ENCODE data around the gene VSIG10L2. TPM values are rescaled to one million over a fixed set of nuclear protein-coding genes. Genes with fewer than 3 reads are reported as not detected.

VSIG10L2 gene
- total RNA-seq, 6 donors from 2014 or later, result 0.13 TPM; not detected in 5

GRCh38 chr11:125998267-125998666, 52.4 kb downstream of the VSIG10L2 start:
- no peaks in the 10 kb centered on the region for H3K9me3 ChIP-seq
- no peaks in the 10 kb centered on the region for H3K4me1 ChIP-seq
- 92% methylated on average over 5 of the region's 5 CpGs for WGBS, 2 donors
- H3K27ac ChIP-seq, result no peak overlapping the region
- H3K27me3 ChIP-seq, result no peaks in the 10 kb centered on the region
- ATAC-seq (ENCODE audit: low FRiP score in 2 of 2), result no peak
- TF ChIP-seq POLR2A (IDR thresholded peaks at IDR 0.05) (no peak), EP300 (IDR thresholded peaks at IDR 0.05) (no peak), POLR2AphosphoS5 (IDR thresholded peaks at IDR 0.05) (no peak), CTCF (IDR thresholded peaks at IDR 0.05) (no peak)
- no peak for DNase-seq
- no peaks in the 10 kb centered on the region for H3K36me3 ChIP-seq
- H3K4me3 ChIP-seq, result no peak overlapping the region

- DNase-seq, result no peak
- Histone ChIP-seq H3K36me3 (no peaks in the 10 kb centered on the region), H3K4me3 (no peak overlapping the region), H3K27me3 (no peaks in the 10 kb centered on the region), H3K27ac (no peak overlapping the region), H3K4me1 (no peaks in the 10 kb centered on the region), H3K9me3 (no peaks in the 10 kb centered on the region)
- peak in 1 of 2 donors; percentile 66 for ATAC-seq (ENCODE audit: low FRiP score in 2 of 2)
- no peak for TF ChIP-seq EP300 (IDR thresholded peaks at IDR 0.05)
- TF ChIP-seq POLR2A (IDR thresholded peaks at IDR 0.05), result no peak
- no peak for TF ChIP-seq CTCF (IDR thresholded peaks at IDR 0.05)
- TF ChIP-seq POLR2AphosphoS5 (IDR thresholded peaks at IDR 0.05), result no peak
- 85 to 88% methylated on average over 6 of the region's 6 CpGs for WGBS, 2 donors
These were observed 53.5 kb downstream of the VSIG10L2 start for GRCh38 chr11:125999234-125999880.

- no peak for DNase-seq
- TF ChIP-seq POLR2A (IDR thresholded peaks at IDR 0.05) (no peak), POLR2AphosphoS5 (IDR thresholded peaks at IDR 0.05) (no peak), EP300 (IDR thresholded peaks at IDR 0.05) (no peak), CTCF (IDR thresholded peaks at IDR 0.05) (no peak)
- 78 to 87% methylated on average over 4 of the region's 4 CpGs for WGBS, 2 donors
- Histone ChIP-seq H3K4me3 (no peak overlapping the region), H3K36me3 (no peaks in the 10 kb centered on the region), H3K27me3 (no peaks in the 10 kb centered on the region), H3K4me1 (no peaks in the 10 kb centered on the region), H3K27ac (no peak overlapping the region), H3K9me3 (no peaks in the 10 kb centered on the region)
- no peak for ATAC-seq (ENCODE audit: low FRiP score in 2 of 2)
These were observed 56.3 kb downstream of the VSIG10L2 start for GRCh38 chr11:126002181-126002580.

Other genes with a start within 250 kb of the VSIG10L2 start
- not detected for gene PATE1, start 199.8 kb upstream of the VSIG10L2 start, total RNA-seq
- gene PATE2, start 167.2 kb upstream of the VSIG10L2 start, total RNA-seq, result not detected
- not detected for gene PATE3, start 157.9 kb upstream of the VSIG10L2 start, total RNA-seq
- gene PATE4, start 112.7 kb upstream of the VSIG10L2 start, total RNA-seq, result not detected
- gene HYLS1, start 58.4 kb upstream of the VSIG10L2 start, total RNA-seq, result 1 to 10 TPM in 5 of 6 donors, under 1 TPM in 1; 0.55 to 6.3 (median 3.8) TPM
- gene PUS3, start 42.8 kb upstream of the VSIG10L2 start, total RNA-seq, result 10 to 100 TPM in 3 of 6 donors, 1 to 10 TPM in 3; 2.6 to 22.5 (median 10.0) TPM
- gene DDX25, start 41.5 kb upstream of the VSIG10L2 start, total RNA-seq, result under 1 TPM in 1 of 6 donors, not detected in 5; 0.31 TPM
- 10 to 100 TPM in 5 of 6 donors, 1 to 10 TPM in 1; 4.0 to 24.2 (median 13.5) TPM for gene CDON, start 116.8 kb downstream of the VSIG10L2 start, total RNA-seq

Measured in upper lobe of left lung (tissue), 6 donors.